GM12878 (cell line): ENCODE data around the gene KRT6B.

Experiments used
- BCL11A ChIP-seq: IDR thresholded peaks from 2 replicates; pipeline ENCODE4 v1.6.1; 2011; ENCODE audit warnings: low read depth, low read length
- SIN3A ChIP-seq: IDR thresholded peaks from 2 replicates; pipeline ENCODE4 v1.6.1; 2012; ENCODE audit warnings: low read depth, low read length, improper control_type of control experiment

- no peak for TF ChIP-seq BCL11A
- TF ChIP-seq SIN3A = no peak
These were observed 9.3 kb downstream of the KRT6B start for GRCh38 chr12:52442600-52443061.
